ENCODE results near the gene SPEN.

SPEN gene

GRCh38 chr1:15934211-15935055 lies 86.9 kb downstream of the SPEN start:
- DNase-seq (ENCODE audit: low read depth in 2 of 2) = no peak

GRCh38 chr1:15935056-15935950 lies 87.8 kb downstream of the SPEN start:
- no peak for DNase-seq (ENCODE audit: low read depth in 2 of 2)

- no peak for DNase-seq (ENCODE audit: low read depth in 2 of 2)
Measured at GRCh38 chr1:15936025-15936424, 88.5 kb downstream of the SPEN start.

DNA sequence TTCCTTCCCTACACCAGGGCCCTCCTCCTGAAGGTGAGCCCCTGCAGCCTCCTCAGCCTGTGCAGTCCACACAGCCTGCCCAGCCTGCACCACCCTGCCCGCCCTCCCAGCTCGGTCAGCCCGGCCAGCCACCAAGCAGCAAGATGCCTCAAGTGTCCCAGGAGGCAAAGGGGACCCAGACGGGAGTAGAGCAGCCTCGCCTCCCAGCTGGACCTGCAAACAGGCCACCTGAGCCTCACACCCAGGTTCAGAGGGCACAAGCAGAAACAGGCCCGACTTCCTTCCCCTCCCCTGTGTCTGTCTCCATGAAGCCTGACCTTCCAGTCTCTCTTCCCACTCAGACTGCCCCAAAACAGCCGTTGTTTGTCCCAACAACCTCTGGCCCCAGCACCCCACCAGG lies 89.6 kb downstream of the SPEN start:
- DNase-seq (ENCODE audit: low read depth in 2 of 2) = no peak

- no peak for DNase-seq (ENCODE audit: low read depth in 2 of 2)
Measured at GRCh38 chr1:15937706-15938168, 90.2 kb downstream of the SPEN start.

GRCh38 chr1:15938628-15939161 lies 91.2 kb downstream of the SPEN start:
- no peak for DNase-seq (ENCODE audit: low read depth in 2 of 2)

DNA sequence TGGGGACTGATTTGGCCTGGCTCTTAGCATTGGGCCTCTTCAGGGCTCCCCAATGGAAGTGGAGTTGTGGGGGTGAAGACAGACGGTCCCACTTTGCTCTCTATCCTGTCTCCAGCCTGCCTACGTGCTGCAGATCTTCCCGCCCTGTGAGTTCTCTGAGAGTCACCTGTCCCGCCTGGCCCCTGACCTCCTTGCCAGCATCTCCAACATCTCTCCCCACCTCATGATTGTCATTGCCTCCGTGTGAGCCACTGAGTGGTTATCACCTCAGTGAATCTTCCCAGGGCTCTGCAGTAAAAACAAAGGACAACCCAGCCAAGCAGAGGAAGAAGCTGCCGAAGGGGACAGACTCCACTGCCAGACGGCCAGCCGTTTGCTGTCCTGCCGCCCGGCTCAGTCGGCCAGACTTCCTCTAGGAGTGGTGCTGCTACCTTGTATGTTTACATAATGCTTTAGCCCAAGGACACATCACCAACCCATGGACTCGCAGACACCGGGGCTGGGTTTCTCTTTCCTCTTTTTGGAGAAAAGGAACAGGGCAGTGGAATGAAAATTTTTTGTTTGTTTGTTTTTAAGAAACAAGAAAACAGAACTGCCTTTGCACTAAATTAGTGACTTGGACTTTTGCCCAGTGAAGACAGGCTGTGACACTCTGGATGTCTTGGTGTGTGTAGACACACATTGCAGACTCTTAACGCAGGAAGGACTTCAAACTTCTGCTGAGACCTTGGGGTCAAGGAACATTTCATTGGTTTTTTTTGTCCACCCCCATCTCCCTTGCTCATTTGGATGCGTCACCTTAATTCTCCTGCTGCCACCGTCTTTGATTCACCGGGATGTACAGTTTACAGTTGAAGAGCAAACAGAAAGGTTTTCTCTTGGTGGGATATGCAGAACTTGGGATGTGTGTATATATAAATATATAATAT lies 91.9 kb downstream of the SPEN start:
- no peak for DNase-seq (ENCODE audit: low read depth in 2 of 2)

- no peak for DNase-seq (ENCODE audit: low read depth in 2 of 2)
Measured at GRCh38 chr1:15940110-15941043, 92.9 kb downstream of the SPEN start.

GRCh38 chr1:15941044-15941840 lies 93.7 kb downstream of the SPEN start:
- no peak for DNase-seq (ENCODE audit: low read depth in 2 of 2)

- DNase-seq (ENCODE audit: low read depth in 2 of 2) = no peak
Measured at GRCh38 chr1:15941899-15942660, 94.6 kb downstream of the SPEN start.

DNA sequence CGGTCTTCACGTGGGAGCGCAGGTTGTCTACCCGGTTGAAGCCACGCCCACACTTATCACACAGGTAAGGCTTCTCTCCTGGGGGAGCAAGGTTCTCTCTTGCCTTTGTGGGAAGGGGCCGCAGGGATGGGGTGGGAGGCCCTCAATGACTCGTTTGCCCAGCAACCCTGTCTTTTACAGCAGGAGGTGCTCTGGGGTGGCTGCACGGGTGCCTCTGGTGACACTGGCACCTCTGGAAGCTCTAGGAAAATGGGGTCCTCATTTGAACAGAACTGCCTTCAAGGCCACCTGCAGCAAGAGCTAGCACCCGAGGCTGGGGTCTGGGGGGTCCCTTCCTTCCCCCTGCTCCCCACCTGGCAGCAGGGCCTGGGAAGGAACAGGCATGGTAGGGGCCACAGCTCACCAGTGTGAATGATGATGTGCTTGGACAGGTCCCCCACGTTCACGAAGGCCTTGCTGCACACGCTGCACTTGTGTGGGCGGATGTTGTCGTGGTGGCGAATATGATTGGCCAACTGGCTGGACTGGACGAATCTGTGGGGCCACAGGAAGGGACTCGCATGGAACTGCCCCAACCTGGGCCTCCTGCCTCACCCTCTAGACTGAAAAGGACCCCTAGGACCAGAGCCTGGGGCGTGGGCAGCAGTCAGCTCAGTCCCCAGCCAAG lies 95.3 kb downstream of the SPEN start:
- no peak for DNase-seq (ENCODE audit: low read depth in 2 of 2)

DNA sequence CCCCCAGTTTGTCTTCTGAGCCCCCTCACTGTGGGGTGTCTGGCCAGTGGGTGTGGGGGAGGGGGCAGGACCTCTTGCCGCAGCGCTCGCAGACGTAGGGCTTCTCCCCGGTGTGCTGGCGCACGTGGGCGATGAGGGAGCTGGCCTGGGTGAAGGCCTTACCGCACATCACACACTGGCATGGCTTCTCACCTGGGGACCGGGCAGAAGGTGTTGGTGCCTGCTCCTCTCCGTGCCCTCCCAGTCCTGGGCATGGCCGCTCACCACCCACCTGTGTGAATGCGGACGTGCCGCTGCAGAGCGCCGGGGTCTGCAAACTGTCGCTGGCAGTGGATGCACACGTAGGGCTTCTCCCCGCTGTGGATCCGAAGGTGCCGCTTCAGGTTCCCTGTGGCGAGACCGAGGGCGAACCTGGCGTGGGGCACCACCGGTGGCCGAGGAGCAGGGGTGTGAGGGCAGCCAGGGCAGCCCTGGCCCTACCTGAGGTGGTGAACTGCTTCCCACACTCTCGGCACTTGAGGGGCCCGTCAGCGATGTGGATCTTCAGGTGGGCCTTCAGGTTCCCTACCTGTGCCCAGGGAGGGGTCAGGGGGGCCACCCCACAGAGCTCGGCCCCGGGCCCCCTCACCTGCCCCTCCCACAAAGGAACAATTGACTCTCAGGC lies 96.0 kb downstream of the SPEN start:
- DNase-seq (ENCODE audit: low read depth in 2 of 2) = no peak

- no peak for DNase-seq (ENCODE audit: low read depth in 2 of 2)
Measured at GRCh38 chr1:15943992-15944307, 96.4 kb downstream of the SPEN start.

DNA sequence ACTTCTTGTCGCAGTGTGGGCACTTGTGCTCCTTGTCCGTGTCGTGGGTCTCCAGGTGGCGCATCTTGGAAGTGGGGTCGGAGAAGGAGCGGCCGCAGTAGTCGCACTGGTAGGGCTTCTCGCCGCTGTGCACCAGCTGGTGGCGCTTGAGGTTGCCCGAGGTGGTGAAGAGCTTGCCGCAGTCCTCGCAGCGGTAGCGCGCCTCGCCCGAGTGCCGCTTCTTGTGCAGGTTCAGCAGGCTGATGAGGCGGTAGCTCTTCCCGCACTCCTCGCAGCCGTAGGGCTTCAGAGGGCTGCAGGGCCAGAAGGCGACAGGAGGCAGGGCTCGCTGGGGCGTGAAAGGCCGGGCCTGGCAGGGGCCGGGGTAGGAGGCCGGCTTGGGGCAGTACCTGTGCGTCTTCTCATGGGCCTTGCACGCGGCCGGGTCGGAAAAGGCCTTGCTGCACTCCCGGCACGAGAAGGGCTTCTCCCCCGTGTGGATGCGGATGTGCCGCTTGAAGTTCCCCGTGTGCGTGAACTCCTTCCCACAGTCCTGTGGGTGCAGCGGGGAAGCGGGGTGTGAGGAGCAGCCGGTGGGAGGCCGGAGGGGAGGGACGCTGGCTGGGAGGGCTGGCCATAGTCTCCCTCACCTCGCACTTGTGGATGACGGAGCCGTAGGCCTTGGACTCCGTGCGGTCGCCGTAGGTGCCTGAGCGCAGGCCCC lies 97.0 kb downstream of the SPEN start:
- DNase-seq (ENCODE audit: low read depth in 2 of 2) = no peak

GRCh38 chr1:15945011-15945831 lies 97.7 kb downstream of the SPEN start:
- DNase-seq (ENCODE audit: low read depth in 2 of 2) = no peak

DNA sequence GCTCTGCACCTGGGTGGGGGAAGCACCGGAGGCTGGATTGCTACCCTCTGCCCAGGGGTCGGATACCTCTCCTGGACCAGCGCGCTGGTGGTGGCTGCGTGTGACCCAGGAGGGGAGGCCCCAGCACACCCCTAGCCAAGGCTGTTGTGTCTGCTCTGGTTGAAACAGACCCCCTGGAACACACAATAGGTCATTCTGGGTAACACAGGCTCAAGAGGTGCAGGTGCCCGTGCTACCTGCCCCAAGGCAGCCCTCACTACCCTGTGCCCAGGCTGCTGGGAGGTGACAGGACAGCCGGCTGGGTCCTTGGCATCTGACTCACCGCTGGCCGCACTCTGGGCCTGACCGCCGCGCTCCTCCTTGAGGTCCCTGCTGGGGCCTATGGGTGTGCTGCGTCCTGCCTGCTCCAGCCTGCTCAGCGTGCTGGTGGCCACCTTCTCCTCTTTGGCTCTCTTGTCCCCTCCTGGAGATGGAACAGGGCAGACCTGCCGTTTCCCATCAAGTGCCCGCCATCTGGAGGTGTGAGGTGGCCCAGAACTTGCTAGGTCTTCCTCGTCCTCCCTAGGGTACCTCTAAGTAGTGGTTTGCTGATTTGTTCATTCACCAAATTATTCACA lies 98.4 kb downstream of the SPEN start:
- no peak for DNase-seq (ENCODE audit: low read depth in 2 of 2)
